Activated T-cell treated with anti-CD3 and anti-CD28 coated beads, Interleukin-2, amount 50 U/mL, for 1 hour (primary cell): ENCODE data around the gene SLFN12L.
"Not testable (repeated sequence)": the region's sequence is repeated elsewhere in the genome, so short reads cannot be mapped to it uniquely, and the experiment has no call there.

Source experiments
- DNase-seq: peaks from one replicate; pipeline ENCODE4 v3.0.0-alpha.2; 2020

Gene SLFN12L

GRCh38 chr17:35541434-35541833 lies 4.0 kb upstream of the SLFN12L start:
- DNase-seq: no peak

- DNase-seq: no peak
Observed at GRCh38 chr17:35540589-35541404, 3.3 kb upstream of the SLFN12L start.

- no peak for DNase-seq
Observed at GRCh38 chr17:35539659-35540026, 2.2 kb upstream of the SLFN12L start.

GRCh38 chr17:35536664-35537171 lies 760 bp downstream of the SLFN12L start:
- DNase-seq: no peak

GRCh38 chr17:35535406-35535805 lies 2.1 kb downstream of the SLFN12L start:
- not testable (repeated sequence) for DNase-seq

- DNase-seq: no peak
Observed at GRCh38 chr17:35534576-35535093, 2.8 kb downstream of the SLFN12L start.

- no peak for DNase-seq
Observed at GRCh38 chr17:35531160-35531559, 6.3 kb downstream of the SLFN12L start.

GRCh38 chr17:35529866-35530265 lies 7.6 kb downstream of the SLFN12L start:
- no peak for DNase-seq

- DNase-seq: not testable (repeated sequence)
Observed at GRCh38 chr17:35529326-35529725, 8.2 kb downstream of the SLFN12L start.

- DNase-seq: no peak
Observed at GRCh38 chr17:35523296-35523695, 14.2 kb downstream of the SLFN12L start.

GRCh38 chr17:35521654-35522256 lies 15.7 kb downstream of the SLFN12L start:
- DNase-seq: not testable (repeated sequence)

- DNase-seq: no peak
Observed at GRCh38 chr17:35521150-35521549, 16.3 kb downstream of the SLFN12L start.

- no peak for DNase-seq
Observed at GRCh38 chr17:35519906-35520442, 17.5 kb downstream of the SLFN12L start.

GRCh38 chr17:35519439-35519838 lies 18.0 kb downstream of the SLFN12L start:
- no peak for DNase-seq

GRCh38 chr17:35518431-35518830 lies 19.0 kb downstream of the SLFN12L start:
- not testable (repeated sequence) for DNase-seq

GRCh38 chr17:35515027-35515426 lies 22.5 kb downstream of the SLFN12L start:
- DNase-seq: no peak

- DNase-seq: no peak
Observed at GRCh38 chr17:35514564-35514963, 22.9 kb downstream of the SLFN12L start.

GRCh38 chr17:35510052-35510451 lies 27.4 kb downstream of the SLFN12L start:
- no peak for DNase-seq

- not testable (repeated sequence) for DNase-seq
Observed at GRCh38 chr17:35507714-35508113, 29.8 kb downstream of the SLFN12L start.

- DNase-seq: no peak
Observed at GRCh38 chr17:35499548-35499947, 37.9 kb downstream of the SLFN12L start.

- no peak for DNase-seq
Observed at GRCh38 chr17:35498448-35499178, 38.9 kb downstream of the SLFN12L start.

- DNase-seq: no peak
Observed at GRCh38 chr17:35496451-35497290, 40.8 kb downstream of the SLFN12L start.
